Measurements from ENCODE around the gene NELL1. TPM values are rescaled to one million over a fixed set of nuclear protein-coding genes. Genes with fewer than 3 reads are reported as not detected.

The NELL1 gene
- total RNA-seq, 1 experiment from 2014 or later, result not detected

DNA sequence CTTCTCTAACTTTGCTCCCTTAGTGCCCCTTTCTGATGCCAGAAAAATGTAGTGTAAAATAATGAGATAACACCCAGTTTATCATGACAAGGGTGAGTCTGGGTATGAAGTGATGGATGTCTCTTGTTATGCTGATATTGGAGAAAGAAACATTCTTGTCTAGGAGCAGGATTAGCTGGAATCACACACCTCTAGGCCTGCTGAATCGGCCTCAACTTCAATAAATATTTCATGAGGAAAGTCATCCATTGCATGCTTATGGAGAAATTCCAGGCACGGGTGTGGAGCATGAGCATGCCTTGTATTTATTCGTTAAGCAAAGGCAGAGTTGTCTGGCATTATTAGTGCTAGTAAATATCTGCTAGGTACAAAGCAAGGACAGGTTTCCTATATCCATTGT, 113.4 kb downstream of the NELL1 start:
- intact Hi-C loops (cut with micrococcal nuclease; ENCODE audit: unreplicated experiment), result no loop called here
- Histone ChIP-seq H3K36me3 (ENCODE audit: control insufficient read depth, insufficient read depth, low read length) (no peaks in the 10 kb centered on the region), H3K27ac (ENCODE audit: low read length) (no peak overlapping the region), H3K9me3 (ENCODE audit: control insufficient read depth, insufficient read depth, low read depth, low read length) (no peaks in the 10 kb centered on the region), H3K4me1 (ENCODE audit: control insufficient read depth, insufficient read depth, low read length) (no peaks in the 10 kb centered on the region), H3K27me3 (ENCODE audit: control insufficient read depth, insufficient read depth, low read length) (no peaks in the 10 kb centered on the region), H3K4me3 (ENCODE audit: low read depth in 2 of 2, low read length in 2 of 2) (no peak overlapping the region)
- ChIA-PET CTCF (no interaction called here), POLR2A (no interaction called here)
- ATAC-seq (no peak), DNase-seq (ENCODE audit: low read depth, low spot score) (no peak)
- in situ Hi-C loops (cut with HindIII; ENCODE audit: low pct_unique_long_range_greater_than_20kb, low sequenced_read_pairs), result no loop called here
- BruUV-seq (replicated peaks), result no TSS peak
- TF ChIP-seq, protein P1, sequence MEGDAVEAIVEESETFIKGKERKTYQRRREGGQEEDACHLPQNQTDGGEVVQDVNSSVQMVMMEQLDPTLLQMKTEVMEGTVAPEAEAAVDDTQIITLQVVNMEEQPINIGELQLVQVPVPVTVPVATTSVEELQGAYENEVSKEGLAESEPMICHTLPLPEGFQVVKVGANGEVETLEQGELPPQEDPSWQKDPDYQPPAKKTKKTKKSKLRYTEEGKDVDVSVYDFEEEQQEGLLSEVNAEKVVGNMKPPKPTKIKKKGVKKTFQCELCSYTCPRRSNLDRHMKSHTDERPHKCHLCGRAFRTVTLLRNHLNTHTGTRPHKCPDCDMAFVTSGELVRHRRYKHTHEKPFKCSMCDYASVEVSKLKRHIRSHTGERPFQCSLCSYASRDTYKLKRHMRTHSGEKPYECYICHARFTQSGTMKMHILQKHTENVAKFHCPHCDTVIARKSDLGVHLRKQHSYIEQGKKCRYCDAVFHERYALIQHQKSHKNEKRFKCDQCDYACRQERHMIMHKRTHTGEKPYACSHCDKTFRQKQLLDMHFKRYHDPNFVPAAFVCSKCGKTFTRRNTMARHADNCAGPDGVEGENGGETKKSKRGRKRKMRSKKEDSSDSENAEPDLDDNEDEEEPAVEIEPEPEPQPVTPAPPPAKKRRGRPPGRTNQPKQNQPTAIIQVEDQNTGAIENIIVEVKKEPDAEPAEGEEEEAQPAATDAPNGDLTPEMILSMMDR (IDR thresholded peaks at IDR 0.05), result no peak
- TF ChIP-seq, protein P2, sequence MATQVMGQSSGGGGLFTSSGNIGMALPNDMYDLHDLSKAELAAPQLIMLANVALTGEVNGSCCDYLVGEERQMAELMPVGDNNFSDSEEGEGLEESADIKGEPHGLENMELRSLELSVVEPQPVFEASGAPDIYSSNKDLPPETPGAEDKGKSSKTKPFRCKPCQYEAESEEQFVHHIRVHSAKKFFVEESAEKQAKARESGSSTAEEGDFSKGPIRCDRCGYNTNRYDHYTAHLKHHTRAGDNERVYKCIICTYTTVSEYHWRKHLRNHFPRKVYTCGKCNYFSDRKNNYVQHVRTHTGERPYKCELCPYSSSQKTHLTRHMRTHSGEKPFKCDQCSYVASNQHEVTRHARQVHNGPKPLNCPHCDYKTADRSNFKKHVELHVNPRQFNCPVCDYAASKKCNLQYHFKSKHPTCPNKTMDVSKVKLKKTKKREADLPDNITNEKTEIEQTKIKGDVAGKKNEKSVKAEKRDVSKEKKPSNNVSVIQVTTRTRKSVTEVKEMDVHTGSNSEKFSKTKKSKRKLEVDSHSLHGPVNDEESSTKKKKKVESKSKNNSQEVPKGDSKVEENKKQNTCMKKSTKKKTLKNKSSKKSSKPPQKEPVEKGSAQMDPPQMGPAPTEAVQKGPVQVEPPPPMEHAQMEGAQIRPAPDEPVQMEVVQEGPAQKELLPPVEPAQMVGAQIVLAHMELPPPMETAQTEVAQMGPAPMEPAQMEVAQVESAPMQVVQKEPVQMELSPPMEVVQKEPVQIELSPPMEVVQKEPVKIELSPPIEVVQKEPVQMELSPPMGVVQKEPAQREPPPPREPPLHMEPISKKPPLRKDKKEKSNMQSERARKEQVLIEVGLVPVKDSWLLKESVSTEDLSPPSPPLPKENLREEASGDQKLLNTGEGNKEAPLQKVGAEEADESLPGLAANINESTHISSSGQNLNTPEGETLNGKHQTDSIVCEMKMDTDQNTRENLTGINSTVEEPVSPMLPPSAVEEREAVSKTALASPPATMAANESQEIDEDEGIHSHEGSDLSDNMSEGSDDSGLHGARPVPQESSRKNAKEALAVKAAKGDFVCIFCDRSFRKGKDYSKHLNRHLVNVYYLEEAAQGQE (IDR thresholded peaks at IDR 0.05; ENCODE audit: insufficient read depth in 1 of 2, low read depth in 2 of 2, low read length in 1 of 2), result no peak
- no peak for TF ChIP-seq POLR2AphosphoS5 (IDR thresholded peaks at IDR 0.05; ENCODE audit: low read depth, low read length)
- TF ChIP-seq TCF7L2 (IDR thresholded peaks at IDR 0.05; ENCODE audit: low read depth, low read length), result no peak
- no peak for TF ChIP-seq SIN3A (IDR thresholded peaks at IDR 0.05; ENCODE audit: borderline replicate concordance, insufficient read depth, low read depth, low read length)

DNA sequence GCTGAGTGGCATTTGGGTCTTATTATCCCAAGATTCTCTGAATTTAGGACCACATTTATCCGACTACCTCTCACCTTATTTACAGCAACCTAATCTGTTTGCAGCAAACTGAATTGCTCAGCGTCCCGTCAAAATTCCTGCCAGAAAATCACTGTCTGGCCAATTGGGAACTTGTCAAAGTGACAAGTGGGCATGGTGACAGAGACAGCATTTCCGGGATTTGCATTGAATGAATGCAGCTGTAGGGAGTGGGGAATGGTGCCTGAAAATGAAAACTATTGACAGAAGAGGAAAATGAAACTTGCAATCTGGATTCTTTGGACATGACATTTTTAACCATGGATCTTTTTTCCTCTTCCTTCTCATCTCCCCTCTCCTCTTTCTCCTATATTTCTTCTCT, 113.8 kb downstream of the NELL1 start:
- Histone ChIP-seq H3K4me1 (ENCODE audit: control insufficient read depth, insufficient read depth, low read length) (no peaks in the 10 kb centered on the region), H3K36me3 (ENCODE audit: control insufficient read depth, insufficient read depth, low read length) (no peaks in the 10 kb centered on the region), H3K9me3 (ENCODE audit: control insufficient read depth, insufficient read depth, low read depth, low read length) (no peaks in the 10 kb centered on the region), H3K27me3 (ENCODE audit: control insufficient read depth, insufficient read depth, low read length) (no peaks in the 10 kb centered on the region), H3K4me3 (ENCODE audit: low read depth in 2 of 2, low read length in 2 of 2) (no peak overlapping the region), H3K27ac (ENCODE audit: low read length) (no peak overlapping the region)
- no peak for ATAC-seq
- ChIA-PET POLR2A (no interaction called here), CTCF (no interaction called here)
- no TSS peak for BruUV-seq (replicated peaks)
- in situ Hi-C loops (cut with HindIII; ENCODE audit: low pct_unique_long_range_greater_than_20kb, low sequenced_read_pairs), result no loop called here
- DNase-seq (ENCODE audit: low read depth, low spot score), result no peak
- intact Hi-C loops (cut with micrococcal nuclease; ENCODE audit: unreplicated experiment), result no loop called here
- TF ChIP-seq SIN3A (IDR thresholded peaks at IDR 0.05; ENCODE audit: borderline replicate concordance, insufficient read depth, low read depth, low read length), result no peak

DNA sequence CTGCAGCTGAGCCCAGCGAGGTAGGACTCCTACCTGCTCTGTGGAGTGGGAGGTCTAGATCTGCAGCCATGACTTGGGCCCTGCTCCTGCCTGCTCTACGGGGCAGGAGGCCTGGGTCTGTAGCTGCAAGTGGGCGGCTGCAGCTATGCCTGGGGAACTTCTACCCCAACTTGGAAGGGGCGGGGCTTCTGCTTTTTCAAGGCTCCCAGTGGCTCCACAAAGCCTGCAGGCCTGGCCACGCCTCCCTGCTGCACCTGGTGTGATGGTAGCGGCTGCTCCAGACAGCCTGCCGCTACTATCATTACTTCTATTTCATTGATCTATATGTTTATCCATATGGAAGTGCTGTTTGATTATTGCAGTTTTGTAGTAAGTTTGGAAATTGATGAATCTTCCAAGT, 121.2 kb downstream of the NELL1 start:
- in situ Hi-C loops (cut with HindIII; ENCODE audit: low pct_unique_long_range_greater_than_20kb, low sequenced_read_pairs) (no loop called here), intact Hi-C loops (cut with micrococcal nuclease; ENCODE audit: unreplicated experiment) (no loop called here)
- H3K36me3 ChIP-seq (ENCODE audit: control insufficient read depth, insufficient read depth, low read length), result no peaks in the 10 kb centered on the region
- TF ChIP-seq SIN3A (IDR thresholded peaks at IDR 0.05; ENCODE audit: borderline replicate concordance, insufficient read depth, low read depth, low read length), result no peak
- TF ChIP-seq, protein P2 (IDR thresholded peaks at IDR 0.05; ENCODE audit: insufficient read depth in 1 of 2, low read depth in 2 of 2, low read length in 1 of 2), result no peak
- TF ChIP-seq POLR2AphosphoS5 (IDR thresholded peaks at IDR 0.05; ENCODE audit: low read depth, low read length), result no peak
- TF ChIP-seq, protein P1 (IDR thresholded peaks at IDR 0.05), result no peak
- no peak for TF ChIP-seq TCF7L2 (IDR thresholded peaks at IDR 0.05; ENCODE audit: low read depth, low read length)
- no peak overlapping the region for H3K27ac ChIP-seq (ENCODE audit: low read length)
- ATAC-seq (no peak), DNase-seq (ENCODE audit: low read depth, low spot score) (no peak)
- H3K4me3 ChIP-seq (ENCODE audit: low read depth in 2 of 2, low read length in 2 of 2), result no peak overlapping the region
- ChIA-PET POLR2A (no interaction called here), CTCF (no interaction called here)
- no peaks in the 10 kb centered on the region for H3K27me3 ChIP-seq (ENCODE audit: control insufficient read depth, insufficient read depth, low read length)
- no peaks in the 10 kb centered on the region for H3K9me3 ChIP-seq (ENCODE audit: control insufficient read depth, insufficient read depth, low read depth, low read length)
- BruUV-seq (replicated peaks), result no TSS peak
- H3K4me1 ChIP-seq (ENCODE audit: control insufficient read depth, insufficient read depth, low read length), result no peaks in the 10 kb centered on the region
